ENCODE measurements around the gene AFF3. TPM values are rescaled to one million over a fixed set of nuclear protein-coding genes. Genes with fewer than 3 reads are reported as not detected.
A peak's percentile ranks its signal among the peaks of the same experiment; 100 is the strongest.

Gene AFF3
- total and polyA plus RNA-seq, 7 donors: 0.46 to 25.0 (median 18.6) TPM

DNA sequence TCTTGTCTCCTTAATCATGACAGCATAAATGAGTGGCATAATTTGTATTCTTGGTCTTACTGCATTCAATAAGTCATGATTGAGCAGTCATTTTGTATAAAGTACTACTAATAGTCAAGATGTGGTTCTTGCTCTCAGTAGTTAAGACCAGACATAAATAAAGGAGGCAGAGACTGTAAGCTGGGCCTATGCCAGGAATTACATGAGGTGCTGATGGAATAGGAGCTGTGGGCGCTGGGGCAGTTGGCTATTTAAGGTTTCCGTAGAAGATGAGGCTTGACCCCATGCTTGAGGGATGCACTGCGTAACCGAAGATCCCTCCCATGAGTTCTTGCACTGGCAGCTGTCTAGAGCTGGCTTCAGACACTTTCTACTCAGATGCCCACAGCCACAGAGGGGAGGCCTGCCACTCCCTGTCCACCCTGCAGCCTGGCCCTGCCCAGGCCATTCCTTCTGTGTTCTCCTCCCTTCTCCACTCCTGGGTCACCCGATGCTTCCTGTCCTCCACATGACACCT lies 501.7 kb downstream of the AFF3 start:
- WGBS, 2 donors: 88% methylated on average over 5 of the region's 5 CpGs
- Histone ChIP-seq H3K4me3 (no peak overlapping the region), H3K4me1 (peaks cover 0 to 46% (median 38%) of the 10 kb centered on the region in 4 donors), H3K36me3 (no peaks in the 10 kb centered on the region), H3K9me3 (no peaks in the 10 kb centered on the region), H3K27ac (no peak overlapping the region), H3K27me3 (no peaks in the 10 kb centered on the region)
- no peak for DNase-seq
- intact Hi-C loops (cut with DNase I): no loop called here
- TF ChIP-seq POLR2A (IDR thresholded peaks at IDR 0.05) (no peak), EP300 (IDR thresholded peaks at IDR 0.05) (no peak), POLR2AphosphoS5 (IDR thresholded peaks at IDR 0.05) (no peak)
- TF ChIP-seq, protein P1, sequence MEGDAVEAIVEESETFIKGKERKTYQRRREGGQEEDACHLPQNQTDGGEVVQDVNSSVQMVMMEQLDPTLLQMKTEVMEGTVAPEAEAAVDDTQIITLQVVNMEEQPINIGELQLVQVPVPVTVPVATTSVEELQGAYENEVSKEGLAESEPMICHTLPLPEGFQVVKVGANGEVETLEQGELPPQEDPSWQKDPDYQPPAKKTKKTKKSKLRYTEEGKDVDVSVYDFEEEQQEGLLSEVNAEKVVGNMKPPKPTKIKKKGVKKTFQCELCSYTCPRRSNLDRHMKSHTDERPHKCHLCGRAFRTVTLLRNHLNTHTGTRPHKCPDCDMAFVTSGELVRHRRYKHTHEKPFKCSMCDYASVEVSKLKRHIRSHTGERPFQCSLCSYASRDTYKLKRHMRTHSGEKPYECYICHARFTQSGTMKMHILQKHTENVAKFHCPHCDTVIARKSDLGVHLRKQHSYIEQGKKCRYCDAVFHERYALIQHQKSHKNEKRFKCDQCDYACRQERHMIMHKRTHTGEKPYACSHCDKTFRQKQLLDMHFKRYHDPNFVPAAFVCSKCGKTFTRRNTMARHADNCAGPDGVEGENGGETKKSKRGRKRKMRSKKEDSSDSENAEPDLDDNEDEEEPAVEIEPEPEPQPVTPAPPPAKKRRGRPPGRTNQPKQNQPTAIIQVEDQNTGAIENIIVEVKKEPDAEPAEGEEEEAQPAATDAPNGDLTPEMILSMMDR (IDR thresholded peaks at IDR 0.05): no peak

DNA sequence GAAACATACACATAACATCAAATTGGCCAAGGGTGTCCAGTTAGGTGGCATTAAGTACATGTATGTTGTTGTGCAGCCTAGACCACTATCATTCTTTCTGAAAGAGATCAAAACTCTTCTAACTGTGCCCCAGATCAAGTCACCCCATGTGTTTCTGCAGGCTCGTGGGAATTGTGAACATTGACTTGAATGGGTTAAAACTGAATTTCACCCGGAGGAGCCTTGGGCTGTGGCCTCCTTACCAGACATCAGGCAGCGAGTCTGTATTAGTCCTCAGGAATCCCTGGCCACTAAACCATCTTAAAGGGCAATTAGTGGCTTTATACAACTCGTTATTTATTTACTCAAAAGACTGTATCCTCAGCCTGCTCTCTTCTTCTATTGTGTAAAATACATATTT lies 503.6 kb downstream of the AFF3 start:
- peaks cover 0 to 33% (median 28%) of the 10 kb centered on the region in 4 donors for H3K4me1 ChIP-seq
- TF ChIP-seq POLR2AphosphoS5 (IDR thresholded peaks at IDR 0.05): no peak
- TF ChIP-seq EP300 (IDR thresholded peaks at IDR 0.05): no peak
- TF ChIP-seq POLR2A (IDR thresholded peaks at IDR 0.05): no peak
- TF ChIP-seq, protein P1 (IDR thresholded peaks at IDR 0.05): no peak
- H3K27me3 ChIP-seq: no peaks in the 10 kb centered on the region
- DNase-seq: no peak
- no peak overlapping the region for H3K27ac ChIP-seq
- intact Hi-C loops (cut with DNase I): no loop called here
- no peaks in the 10 kb centered on the region for H3K36me3 ChIP-seq
- no peaks in the 10 kb centered on the region for H3K9me3 ChIP-seq
- no peak overlapping the region for H3K4me3 ChIP-seq
- WGBS, 2 donors: 52 to 70% methylated on average over 4 of the region's 4 CpGs

DNA sequence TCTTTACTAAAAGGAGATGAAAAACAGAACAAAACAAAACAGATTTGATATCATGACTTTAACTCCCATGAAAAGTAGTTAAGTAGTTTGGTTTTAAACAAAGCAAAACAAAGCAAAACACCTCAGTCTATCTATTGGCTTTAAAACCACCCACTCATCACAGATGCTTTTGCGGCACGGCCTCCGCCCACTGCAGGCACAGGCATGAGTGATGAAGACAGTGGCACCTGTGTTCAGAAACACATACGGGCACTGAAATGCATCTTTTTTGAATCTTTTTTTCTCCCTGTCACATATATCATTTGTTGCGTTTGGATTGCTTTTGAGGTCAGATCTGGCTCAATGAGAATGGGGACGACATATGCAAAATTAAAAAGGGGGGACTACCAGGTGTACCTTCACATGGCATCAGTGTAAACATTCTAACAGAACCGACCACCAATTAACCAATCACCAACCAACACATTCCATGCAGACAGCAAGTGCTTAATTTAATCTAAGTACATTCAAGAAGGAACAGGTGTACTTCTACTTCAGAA lies 505.2 kb downstream of the AFF3 start:
- Histone ChIP-seq H3K27me3 (no peaks in the 10 kb centered on the region), H3K9me3 (no peaks in the 10 kb centered on the region), H3K36me3 (no peaks in the 10 kb centered on the region), H3K4me1 (peaks cover 0 to 27% (median 21%) of the 10 kb centered on the region in 4 donors), H3K4me3 (no peak overlapping the region), H3K27ac (peak overlapping the region in 3 of 4 donors; percentile 22 to 58 (median 38))
- TF ChIP-seq POLR2A (IDR thresholded peaks at IDR 0.05) (no peak), EP300 (IDR thresholded peaks at IDR 0.05) (no peak), POLR2AphosphoS5 (IDR thresholded peaks at IDR 0.05) (no peak)
- TF ChIP-seq, protein P1 (IDR thresholded peaks at IDR 0.05): no peak
- intact Hi-C loops (cut with DNase I): no loop called here
- no peak for DNase-seq
- WGBS, 2 donors: 60 to 79% methylated on average over 7 of the region's 7 CpGs

DNA sequence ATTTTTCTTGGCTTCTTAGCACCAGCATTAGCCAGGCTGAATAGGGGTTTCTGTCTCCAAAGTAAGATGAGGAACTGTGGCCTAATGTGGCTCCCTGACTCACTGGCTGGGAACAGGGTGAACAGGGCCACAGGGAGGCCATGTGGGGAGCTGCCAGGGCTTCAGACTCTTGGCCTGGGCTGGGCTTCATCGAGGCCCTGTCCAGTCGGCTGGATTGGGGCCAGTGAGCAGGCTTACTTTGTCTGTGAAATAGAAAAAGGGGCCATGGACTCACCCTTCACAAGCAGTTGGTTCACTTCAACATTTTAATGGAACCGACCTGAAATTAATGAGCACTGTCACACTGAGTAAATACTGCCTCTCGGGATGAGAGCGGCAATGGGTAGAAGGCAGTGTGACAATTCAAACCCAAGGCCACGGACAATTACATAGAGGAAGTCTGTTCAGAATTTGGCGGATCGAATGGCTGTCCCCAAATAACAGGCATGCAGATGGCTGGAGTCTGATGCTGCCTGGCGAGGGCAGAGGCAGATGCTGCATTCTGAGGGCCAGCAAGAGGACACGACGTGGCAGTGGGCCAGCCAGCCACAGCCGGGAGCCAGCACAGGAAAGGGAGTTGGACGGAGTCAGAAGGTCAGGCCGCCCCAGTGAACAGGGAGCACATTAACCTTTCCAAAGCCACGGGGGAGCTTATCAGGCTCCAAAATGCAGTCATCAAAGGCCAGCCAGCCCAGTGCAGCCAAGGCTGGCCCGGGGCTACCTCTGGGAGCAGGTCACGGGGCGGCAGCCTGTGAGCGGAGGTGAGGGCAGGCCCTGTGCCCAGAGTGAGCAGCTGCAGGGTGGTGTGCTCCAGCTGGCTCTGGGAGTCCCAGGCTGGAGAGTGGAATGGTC lies 506.0 kb downstream of the AFF3 start:
- Histone ChIP-seq H3K9me3 (no peaks in the 10 kb centered on the region), H3K36me3 (no peaks in the 10 kb centered on the region), H3K27me3 (no peaks in the 10 kb centered on the region), H3K27ac (peak overlapping the region in 3 of 4 donors; percentile 22 to 58 (median 38)), H3K4me3 (no peak overlapping the region), H3K4me1 (peaks cover 0 to 27% (median 21%) of the 10 kb centered on the region in 4 donors)
- DNase-seq: peak; percentile 91
- WGBS, 2 donors: 73 to 81% methylated on average over 19 of the region's 19 CpGs
- intact Hi-C loops (cut with DNase I): no loop called here
- TF ChIP-seq, protein P1 (IDR thresholded peaks at IDR 0.05): no peak
- TF ChIP-seq POLR2AphosphoS5 (IDR thresholded peaks at IDR 0.05) (peak; percentile 3 to 58 (median 19)), EP300 (IDR thresholded peaks at IDR 0.05) (no peak)
